Inflammatory macrophage (primary cell): ENCODE data around the gene SPRY4.
"Not testable (repeated sequence)": the region's sequence is repeated elsewhere in the genome, so short reads cannot be mapped to it uniquely, and the experiment has no call there.

Experiments
- DNase-seq, 2 donors: peaks; one replicate each; pipeline ENCODE4 v3.0.0-alpha.2; 2020 to 2022

Gene SPRY4

GRCh38 chr5:142292249-142292648 lies 32.6 kb downstream of the SPRY4 start:
- no peak for DNase-seq

GRCh38 chr5:142290577-142291299 lies 34.1 kb downstream of the SPRY4 start:
- DNase-seq = no peak

GRCh38 chr5:142289708-142290576 lies 34.9 kb downstream of the SPRY4 start:
- DNase-seq = no peak

GRCh38 chr5:142287973-142288313 lies 36.9 kb downstream of the SPRY4 start:
- no peak for DNase-seq

- DNase-seq = no peak
Observed at GRCh38 chr5:142287096-142287972, 37.5 kb downstream of the SPRY4 start.

GRCh38 chr5:142286111-142286510 lies 38.7 kb downstream of the SPRY4 start:
- no peak for DNase-seq

- no peak for DNase-seq
Observed at GRCh38 chr5:142283304-142283703, 41.5 kb downstream of the SPRY4 start.

GRCh38 chr5:142281966-142282365 lies 42.9 kb downstream of the SPRY4 start:
- DNase-seq = no peak

GRCh38 chr5:142281008-142281367 lies 43.8 kb downstream of the SPRY4 start:
- DNase-seq = no peak

- DNase-seq = peak in 1 of 2 donors; percentile 25
Observed at GRCh38 chr5:142280066-142281007, 44.5 kb downstream of the SPRY4 start.

- DNase-seq = no peak
Observed at GRCh38 chr5:142278627-142279026, 46.2 kb downstream of the SPRY4 start.

GRCh38 chr5:142277796-142278195 lies 47.0 kb downstream of the SPRY4 start:
- no peak for DNase-seq

GRCh38 chr5:142276517-142276916 lies 48.3 kb downstream of the SPRY4 start:
- DNase-seq = no peak

- no peak for DNase-seq
Observed at GRCh38 chr5:142275496-142275895, 49.3 kb downstream of the SPRY4 start.

- not testable (repeated sequence) for DNase-seq
Observed at GRCh38 chr5:142272596-142272995, 52.2 kb downstream of the SPRY4 start.

GRCh38 chr5:142264084-142264483 lies 60.7 kb downstream of the SPRY4 start:
- not testable (repeated sequence) for DNase-seq

- DNase-seq = no peak
Observed at GRCh38 chr5:142263346-142263745, 61.5 kb downstream of the SPRY4 start.

- DNase-seq = no peak
Observed at GRCh38 chr5:142262683-142263082, 62.1 kb downstream of the SPRY4 start.
